CD14-positive monocyte (primary cell): ENCODE data around the gene ZMYM1. TPM values are rescaled to one million over a fixed set of nuclear protein-coding genes. Genes with fewer than 3 reads are reported as not detected.

Experiments
- DNase-seq, 3 donors: peaks; one replicate each; pipeline ENCODE4 v3.0.0-alpha.2; 2011 to 2022
- H2AFZ ChIP-seq: 2 replicates; pipeline ENCODE4 v1.6.0; 2012; ENCODE audit warnings: mild to moderate bottlenecking, low read depth, low read length, inconsistent platforms; ENCODE audit not compliant: insufficient read depth, poor library complexity, severe bottlenecking
- H3K27ac ChIP-seq, 2 donors: 1 replicate in 1 of 2; 2 replicates in 1 of 2; pipeline ENCODE4 v1.5.1; 2012 to 2013; ENCODE audit warnings: low read length in 2 of 2, control low read depth in 1 of 2, inconsistent platforms in 1 of 2, low read depth in 1 of 2, mild to moderate bottlenecking in 1 of 2
- H3K27me3 ChIP-seq, 2 donors: one replicate each; pipeline versions ENCODE4 v1.6.0 to v1.6.1; 2011 to 2013; ENCODE audit warnings: low read length in 2 of 2; ENCODE audit not compliant: control insufficient read depth in 2 of 2, insufficient read depth in 2 of 2
- H3K36me3 ChIP-seq, 2 donors: replicated peaks in 1 of 2; 1 replicate in 1 of 2; 2 replicates in 1 of 2; pipeline versions ENCODE4 v1.5.1 to v1.6.1; 2012 to 2013; ENCODE audit warnings: low read length in 2 of 2, control low read depth in 1 of 2, inconsistent platforms in 1 of 2, mild to moderate bottlenecking in 1 of 2; ENCODE audit not compliant: insufficient read depth in 2 of 2, control insufficient read depth in 1 of 2
- H3K4me1 ChIP-seq, 2 donors: 1 replicate in 1 of 2; 2 replicates in 1 of 2; pipeline versions ENCODE4 v1.5.1 to v1.6.1; 2012 to 2013; ENCODE audit warnings: low read length in 2 of 2, control low read depth in 1 of 2, inconsistent platforms in 1 of 2, mild to moderate bottlenecking in 1 of 2, moderate library complexity in 1 of 2; ENCODE audit not compliant: insufficient read depth in 2 of 2, control insufficient read depth in 1 of 2
- H3K4me2 ChIP-seq: replicated peaks from 2 replicates; pipeline ENCODE3; 2012; ENCODE audit warnings: low read length, moderate library complexity, mild to moderate bottlenecking; ENCODE audit not compliant: poor library complexity, severe bottlenecking; ENCODE audit errors: extremely low read depth
- H3K4me3 ChIP-seq, 3 experiments: fragments of 200-600 bp in 1 of 3; sonication (generic) in 1 of 3; replicated peaks in 1 of 3; 1 replicate in 2 of 3; 2 replicates in 1 of 3; pipeline ENCODE4 v1.5.1; 2011 to 2013; ENCODE audit warnings: low read length in 3 of 3, mild to moderate bottlenecking in 3 of 3, control low read depth in 2 of 3, low read depth in 2 of 3, inconsistent platforms in 1 of 3, moderate library complexity in 1 of 3
- H3K79me2 ChIP-seq: 2 replicates; pipeline ENCODE4 v1.6.0; 2012; ENCODE audit warnings: mild to moderate bottlenecking, control low read depth, inconsistent platforms, low read length, moderate library complexity; ENCODE audit not compliant: insufficient read depth
- H3K9ac ChIP-seq: 2 replicates; pipeline ENCODE4 v1.6.0; 2017; ENCODE audit warnings: low read length, mild to moderate bottlenecking; ENCODE audit not compliant: insufficient read depth, poor library complexity, severe bottlenecking
- H3K9me3 ChIP-seq, 2 donors: replicated peaks in 1 of 2; 1 replicate in 1 of 2; 2 replicates in 1 of 2; pipeline versions ENCODE4 v1.5.1 to v1.6.1; 2012 to 2013; ENCODE audit warnings: low read length in 2 of 2, control low read depth in 1 of 2; ENCODE audit not compliant: control insufficient read depth in 1 of 2, insufficient read depth in 1 of 2
- H4K20me1 ChIP-seq: 2 replicates; pipeline ENCODE4 v1.6.0; 2012; ENCODE audit warnings: mild to moderate bottlenecking, low read length, control low read depth, moderate library complexity; ENCODE audit not compliant: insufficient read depth
- H3K27ac Mint-ChIP-seq, 7 donors: one replicate each; pipeline ENCODE4 v1.8.0; 2020; ENCODE audit warnings: mild to moderate bottlenecking in 7 of 7, mixed read lengths in 7 of 7, moderate library complexity in 6 of 7, inconsistent platforms in 2 of 7
- H3K27me3 Mint-ChIP-seq, 3 donors: one replicate each; pipeline ENCODE4 v1.8.0; 2021 to 2022; ENCODE audit warnings: low read depth in 3 of 3, mild to moderate bottlenecking in 3 of 3, mixed read lengths in 3 of 3, moderate library complexity in 3 of 3, inconsistent platforms in 1 of 3
- H3K36me3 Mint-ChIP-seq, 2 donors: one replicate each; pipeline ENCODE4 v1.8.0; 2020; ENCODE audit warnings: mixed read lengths in 2 of 2, inconsistent platforms in 1 of 2, mild to moderate bottlenecking in 1 of 2
- H3K4me1 Mint-ChIP-seq: one replicate; pipeline ENCODE4 v1.8.0; 2020; ENCODE audit warnings: mild to moderate bottlenecking, mixed read lengths
- H3K4me3 Mint-ChIP-seq, 2 donors: one replicate each; pipeline ENCODE4 v1.8.0; 2020; ENCODE audit warnings: mild to moderate bottlenecking in 2 of 2, mixed read lengths in 2 of 2, moderate library complexity in 1 of 2
- H3K9me3 Mint-ChIP-seq, 7 donors: one replicate each; pipeline ENCODE4 v1.8.0; 2020 to 2022; ENCODE audit warnings: mixed read lengths in 7 of 7, mild to moderate bottlenecking in 6 of 7, moderate library complexity in 6 of 7, inconsistent platforms in 2 of 7
- WGBS: methylation state at CpG from one replicate; pipeline ENCODE4 v1.1.5; 2013; ENCODE audit warnings: missing lambda C conversion rate; ENCODE audit not compliant: insufficient coverage; 5-methylcytosine and 5-hydroxymethylcytosine counted together
- intact Hi-C, 2 donors: fragments of 100-400 bp; cut with micrococcal nuclease; formaldehyde crosslinking; loops; one replicate each; pipeline versions ENCODE4 v1.15.0 to v1.15.1; 2023
- polyA plus RNA-seq, 3 donors: library from polyadenylated mRNA; depleted of rRNA in 1 of 3; unstranded in 2 of 3; stranded (reverse) in 1 of 3; fragments of 300-500 nt in 2 of 3; fragments of >200 nt in 1 of 3; fragmentation: Illumina TruSeq in 2 of 3; gene quantifications; 1 replicate in 2 of 3; 2 replicates in 1 of 3; pipeline ENCODE4 v1.2.3, GENCODE V29; 2012 to 2021
- TF ChIP-seq, protein P1 (sequence below): fragments of 200-600 bp; IDR thresholded peaks from one replicate; pipeline ENCODE4 v1.8.0; 2022; ENCODE audit warnings: antibody characterized with exemption, mild to moderate bottlenecking

The ZMYM1 gene
- polyA plus RNA-seq, 3 donors: 3.4 to 6.1 (median 4.5) TPM

DNA sequence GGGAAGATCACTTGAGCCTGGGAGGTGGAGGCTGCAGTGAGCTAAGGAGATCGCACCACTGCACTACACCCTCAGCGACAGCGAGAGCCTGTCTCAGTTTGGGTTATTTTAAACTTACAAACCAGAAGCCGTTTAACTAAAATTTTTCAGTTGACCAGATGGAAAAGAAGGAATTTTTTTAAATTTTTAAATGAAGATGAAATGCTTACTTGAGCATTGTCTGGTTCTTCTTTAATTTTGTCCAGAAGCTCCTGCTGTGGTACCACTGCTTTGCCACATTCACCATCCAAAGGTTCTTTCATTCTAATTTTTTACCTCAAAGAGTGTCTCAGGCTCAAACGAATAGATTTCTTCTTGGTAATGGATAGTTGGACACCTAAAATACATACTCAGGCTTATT lies 48.8 kb upstream of the ZMYM1 start:
- H3K4me1 ChIP-seq: peaks cover 14 to 28% of the 10 kb centered on the region in 2 donors
- H3K9me3 Mint-ChIP-seq: peaks cover 1 to 18% (median 12%) of the 10 kb centered on the region in 7 donors
- H3K4me3 ChIP-seq: peak overlapping the region; percentile 90 to 100 (median 96)
- TF ChIP-seq, protein P1, sequence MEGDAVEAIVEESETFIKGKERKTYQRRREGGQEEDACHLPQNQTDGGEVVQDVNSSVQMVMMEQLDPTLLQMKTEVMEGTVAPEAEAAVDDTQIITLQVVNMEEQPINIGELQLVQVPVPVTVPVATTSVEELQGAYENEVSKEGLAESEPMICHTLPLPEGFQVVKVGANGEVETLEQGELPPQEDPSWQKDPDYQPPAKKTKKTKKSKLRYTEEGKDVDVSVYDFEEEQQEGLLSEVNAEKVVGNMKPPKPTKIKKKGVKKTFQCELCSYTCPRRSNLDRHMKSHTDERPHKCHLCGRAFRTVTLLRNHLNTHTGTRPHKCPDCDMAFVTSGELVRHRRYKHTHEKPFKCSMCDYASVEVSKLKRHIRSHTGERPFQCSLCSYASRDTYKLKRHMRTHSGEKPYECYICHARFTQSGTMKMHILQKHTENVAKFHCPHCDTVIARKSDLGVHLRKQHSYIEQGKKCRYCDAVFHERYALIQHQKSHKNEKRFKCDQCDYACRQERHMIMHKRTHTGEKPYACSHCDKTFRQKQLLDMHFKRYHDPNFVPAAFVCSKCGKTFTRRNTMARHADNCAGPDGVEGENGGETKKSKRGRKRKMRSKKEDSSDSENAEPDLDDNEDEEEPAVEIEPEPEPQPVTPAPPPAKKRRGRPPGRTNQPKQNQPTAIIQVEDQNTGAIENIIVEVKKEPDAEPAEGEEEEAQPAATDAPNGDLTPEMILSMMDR: no peak
- intact Hi-C loops: loop anchor here (5.0 to 10.0 kb wide), 3 partner anchors 162 to 183 kb away; partner anchors contain the start of genes SFPQ (in 1 of the 2) and SMIM12 (in 1 of the 2)
- H3K9me3 ChIP-seq: peaks cover 0 to 10% of the 10 kb centered on the region in 2 donors
- H3K4me1 Mint-ChIP-seq: peaks cover 28% of the 10 kb centered on the region
- peak overlapping the region; percentile 95 to 97 for H3K4me3 Mint-ChIP-seq
- peaks cover 0 to 2% (median 2%) of the 10 kb centered on the region in 3 donors for H3K27me3 Mint-ChIP-seq
- H2AFZ ChIP-seq: peak overlapping the region; percentile 92
- H4K20me1 ChIP-seq: peaks cover 25% of the 10 kb centered on the region
- H3K36me3 Mint-ChIP-seq: peaks cover 18 to 35% of the 10 kb centered on the region in 2 donors
- peak overlapping the region; percentile 94 to 99 (median 99) for H3K27ac Mint-ChIP-seq
- WGBS: no CpG with 5 or more reads among the region's 5 CpGs
- peak overlapping the region; percentile 75 for H3K9ac ChIP-seq
- peak overlapping the region; percentile 89 to 92 for H3K27ac ChIP-seq
- no peaks in the 10 kb centered on the region for H3K27me3 ChIP-seq
- peaks cover 15 to 22% of the 10 kb centered on the region in 2 donors for H3K36me3 ChIP-seq
- no peak for DNase-seq
- H3K4me2 ChIP-seq: peak overlapping the region; percentile 84
- H3K79me2 ChIP-seq: peaks cover 62% of the 10 kb centered on the region

DNA sequence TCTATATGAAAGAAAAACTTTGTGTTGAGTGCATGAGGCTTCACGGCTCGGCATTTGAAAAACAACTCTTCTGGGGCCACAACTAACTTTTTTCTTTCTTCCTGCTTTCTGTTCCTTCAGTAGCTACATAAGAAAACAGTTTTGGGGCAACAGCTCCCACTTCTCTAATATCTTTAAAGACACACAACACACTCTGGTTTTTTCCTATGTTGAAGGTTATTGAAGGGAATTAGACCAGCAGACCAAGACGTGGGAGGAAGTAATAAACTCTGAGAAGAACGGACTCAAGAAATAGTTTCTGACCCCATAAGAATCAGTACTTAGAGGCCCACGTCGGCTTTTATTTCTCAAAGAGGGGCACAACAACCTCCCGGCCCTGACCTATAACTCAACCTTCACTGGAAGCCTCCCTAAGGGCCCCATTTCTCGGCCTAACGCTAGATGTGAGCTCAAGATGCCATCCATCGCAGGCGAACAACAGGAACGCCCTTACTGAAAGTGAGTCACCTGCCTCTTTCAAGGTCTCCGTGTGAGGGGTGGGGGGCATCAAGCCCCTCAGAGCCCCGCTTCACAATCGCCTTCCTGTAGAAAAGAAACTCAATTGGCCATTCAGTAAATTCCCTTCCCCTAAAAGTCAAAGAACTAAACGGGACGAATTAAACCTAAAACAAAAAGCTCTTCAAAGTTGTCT lies 48.3 kb upstream of the ZMYM1 start:
- intact Hi-C loops: loop anchor here (5.0 to 10.0 kb wide), 3 partner anchors 161 to 184 kb away; partner anchors contain the start of genes SFPQ (in 1 of the 2) and SMIM12 (in 1 of the 2)
- DNase-seq: peak; percentile 21 to 42 (median 27)
- peak overlapping the region; percentile 95 to 97 for H3K4me3 Mint-ChIP-seq
- Histone ChIP-seq H3K4me3 (peak overlapping the region; percentile 90 to 100 (median 96)), H2AFZ (peak overlapping the region; percentile 92), H3K4me1 (peaks cover 14 to 28% of the 10 kb centered on the region in 2 donors), H3K79me2 (peaks cover 56% of the 10 kb centered on the region), H3K9me3 (peaks cover 0 to 10% of the 10 kb centered on the region in 2 donors), H4K20me1 (peaks cover 22% of the 10 kb centered on the region), H3K4me2 (peak overlapping the region; percentile 84), H3K27ac (peak overlapping the region; percentile 89 to 92), H3K36me3 (peaks cover 13 to 18% of the 10 kb centered on the region in 2 donors), H3K9ac (peak overlapping the region; percentile 75), H3K27me3 (no peaks in the 10 kb centered on the region)
- H3K27me3 Mint-ChIP-seq: peaks cover 0 to 2% (median 2%) of the 10 kb centered on the region in 3 donors
- peaks cover 18 to 29% of the 10 kb centered on the region in 2 donors for H3K36me3 Mint-ChIP-seq
- TF ChIP-seq, protein P1: no peak
- 0% methylated on average over 9 of the region's 17 CpGs for WGBS
- H3K4me1 Mint-ChIP-seq: peaks cover 28% of the 10 kb centered on the region
- peaks cover 1 to 18% (median 12%) of the 10 kb centered on the region in 7 donors for H3K9me3 Mint-ChIP-seq
- peak overlapping the region; percentile 94 to 99 (median 99) for H3K27ac Mint-ChIP-seq
